H1 (cell line): ENCODE data around the gene GID4. TPM values are rescaled to one million over a fixed set of nuclear protein-coding genes. Genes with fewer than 3 reads are reported as not detected.

Experiments used
- CBX5 ChIP-seq: fragments of 300-800, 300-1000 bp; sonication (generic); IDR thresholded peaks from 2 replicates; pipeline ENCODE4 v1.7.1; 2016; ENCODE audit warnings: antibody characterized with exemption, low read length, low read depth
- CHD2 ChIP-seq: IDR thresholded peaks from 2 replicates; pipeline ENCODE4 v1.6.1; 2012; ENCODE audit warnings: low read length, improper control_type of control experiment
- FOSL1 ChIP-seq: IDR thresholded peaks from 2 replicates; pipeline ENCODE4 v1.6.1; 2011; ENCODE audit warnings: mild to moderate bottlenecking, low read depth, low read length, moderate library complexity; ENCODE audit not compliant: insufficient read depth
- HDAC2 ChIP-seq, 2 experiments: fragments of 300-600 bp in 1 of 2; sonication (generic) in 1 of 2; IDR thresholded peaks; 2 replicates each; pipeline ENCODE4 v1.6.1; 2011 to 2012; ENCODE audit warnings: low read depth in 2 of 2, low read length in 2 of 2, mild to moderate bottlenecking in 2 of 2, moderate library complexity in 2 of 2, borderline replicate concordance in 1 of 2, inconsistent platforms in 1 of 2
- RXRA ChIP-seq: IDR thresholded peaks from 2 replicates; pipeline ENCODE4 v1.6.1; 2011; ENCODE audit warnings: low read depth, mild to moderate bottlenecking, low read length, moderate library complexity; ENCODE audit not compliant: insufficient read depth
- SIN3A ChIP-seq, 2 experiments: IDR thresholded peaks in 1 of 2; conservative IDR thresholded peaks in 1 of 2; 2 replicates each; pipeline ENCODE4 v1.6.1; 2011 to 2012; ENCODE audit warnings: low read length in 2 of 2, improper control_type of control experiment in 1 of 2, low read depth in 1 of 2, mild to moderate bottlenecking in 1 of 2
- TBP ChIP-seq: IDR thresholded peaks from 2 replicates; pipeline ENCODE4 v1.6.1; 2011; ENCODE audit warnings: low read depth, low read length, improper control_type of control experiment
- polyA plus RNA-seq, 7 experiments: library from polyadenylated mRNA; depleted of rRNA in 3 of 7; stranded (reverse) in 5 of 7; unstranded in 2 of 7; fragments of >200 nt in 5 of 7; fragments of 200-250 nt in 2 of 7; gene quantifications; 1 replicate in 5 of 7; 2 replicates in 1 of 7; 4 replicates in 1 of 7; pipeline versions ENCODE4 v1.2.1 to v1.2.3, GENCODE V29; 2011 to 2013; ENCODE audit warnings: missing spikeins in 2 of 7, mixed read lengths in 2 of 7
- total RNA-seq: library from RNA; stranded (reverse); fragmentation: NEBNext Ultra II Directional; extraction: Animal tissue kit (Norgen Biotek cat#: 25700); gene quantifications from 2 replicates; pipeline ENCODE4 v1.2.1, GENCODE V29; 2021

The GID4 gene
- total and polyA plus RNA-seq, 2 of the 8 experiments (the other 6 are each of a cell fraction or from before 2014, with no cell fraction given): 5.6 to 15.0 TPM

DNA sequence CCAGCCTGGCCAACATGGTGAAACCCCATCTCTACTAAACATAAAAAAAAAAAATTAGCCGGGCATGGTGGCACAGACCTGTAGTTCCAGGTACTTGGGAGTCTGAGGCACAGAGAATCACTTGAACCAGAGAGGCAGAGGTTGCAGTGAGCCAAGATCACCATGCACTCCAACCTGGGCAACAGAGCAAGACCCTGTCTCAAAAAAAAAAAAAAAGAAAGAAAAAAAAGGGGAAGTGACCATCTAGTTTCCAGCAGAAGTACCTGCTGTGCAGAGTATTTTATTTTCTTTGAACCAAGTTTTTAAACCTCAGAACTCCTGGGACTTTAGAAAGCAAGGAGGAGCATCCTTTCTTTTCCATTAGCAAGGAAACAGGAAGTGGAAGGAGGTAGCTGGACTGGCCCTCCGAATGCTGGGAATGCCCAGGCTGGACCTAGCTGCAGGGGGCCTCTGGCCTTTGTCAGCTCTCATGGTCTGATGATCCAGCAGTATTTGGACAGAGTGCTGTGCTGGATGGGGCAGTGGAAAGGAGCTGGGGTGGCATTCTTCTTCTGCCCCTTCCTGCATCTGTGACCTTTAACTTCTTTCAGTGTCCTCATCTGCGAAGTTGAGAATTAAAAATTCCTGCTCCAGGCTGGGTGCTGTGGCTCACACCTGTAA is 6.6 kb downstream of the GID4 start (continued):
- TF ChIP-seq RXRA (no peak), FOSL1 (no peak), TBP (no peak), CBX5 (no peak), SIN3A (conservative IDR thresholded peaks at IDR 0.05 in 1 of 2, IDR thresholded peaks at IDR 0.05 in 1 of 2; ENCODE audit: low read depth in 1 of 2, low read length in 2 of 2) (no peak), CHD2 (no peak), HDAC2 (IDR thresholded peaks at IDR 0.05; ENCODE audit: borderline replicate concordance in 1 of 2, low read depth in 2 of 2, low read length in 2 of 2) (no peak)
- TF ChIP-seq, all 59 proteins: peak for 0
